HEK293T (cell line): ENCODE results near the gene NCL.

ENCODE experiments used
- ARNT ChIP-seq: fragments of 450-650 bp; IDR thresholded peaks from 2 replicates; pipeline ENCODE4 v1.6.1; 2017; ENCODE audit warnings: mild to moderate bottlenecking
- ELF4 ChIP-seq: fragments of 450-650 bp; IDR thresholded peaks from 2 replicates; pipeline ENCODE4 v1.6.1; 2017; ENCODE audit warnings: antibody characterized with exemption
- PKNOX1 ChIP-seq: fragments of 450-650 bp; IDR thresholded peaks from 2 replicates; pipeline ENCODE4 v1.6.1; 2016
- SP1 ChIP-seq: fragments of 450-650 bp; IDR thresholded peaks from 2 replicates; pipeline ENCODE4 v1.6.1; 2017
- TARDBP ChIP-seq: fragments of 450-650 bp; IDR thresholded peaks from 2 replicates; pipeline ENCODE4 v1.6.1; 2016

GRCh38 chr2:231497651-231498050, 33.4 kb upstream of the NCL start:
- no peak for TF ChIP-seq SP1
- TF ChIP-seq TARDBP: no peak
- TF ChIP-seq ARNT: no peak
- TF ChIP-seq ELF4: no peak
- no peak for TF ChIP-seq PKNOX1
